NCI-H1417 (cell line): ENCODE data around the gene PTH2.

Experiments
- DNase-seq, 3 experiments: peaks; one replicate each; lab custom pipeline; 2025; lab: John Stamatoyannopoulos, UW

Gene PTH2

GRCh38 chr19:49430678-49431329 lies 7.6 kb upstream of the PTH2 start:
- peak in 1 of 3 experiments; percentile 18 for DNase-seq

GRCh38 chr19:49430172-49430677 lies 7.0 kb upstream of the PTH2 start:
- peak in 1 of 3 experiments; percentile 83 for DNase-seq

GRCh38 chr19:49428547-49429451 lies 5.6 kb upstream of the PTH2 start:
- no peak for DNase-seq

- DNase-seq, result peak in 2 of 3 experiments; percentile 36 to 51
Observed at GRCh38 chr19:49427855-49428546, 4.8 kb upstream of the PTH2 start.

GRCh38 chr19:49427339-49427738 lies 4.1 kb upstream of the PTH2 start:
- DNase-seq, result no peak

GRCh38 chr19:49425922-49426592 lies 2.8 kb upstream of the PTH2 start:
- DNase-seq, result peak in 2 of 3 experiments; percentile 4 to 91

GRCh38 chr19:49425178-49425577 lies 1.9 kb upstream of the PTH2 start, which contains the start of gene GFY:
Gene GFY (plus strand): TSS chr19:49425388. CDS start chr19:49426431, 1,043 bp downstream.
- no peak for DNase-seq

- DNase-seq, result no peak
Observed at GRCh38 chr19:49423985-49424303, 703 bp upstream of the PTH2 start.

GRCh38 chr19:49422407-49423070 lies 702 bp downstream of the PTH2 start:
- DNase-seq, result peak; percentile 61 to 68 (median 64)

GRCh38 chr19:49421878-49422202 lies 1.4 kb downstream of the PTH2 start:
- no peak for DNase-seq

- DNase-seq, result peak; percentile 74 to 97 (median 91)
Observed at GRCh38 chr19:49421039-49421877, 2.0 kb downstream of the PTH2 start.

GRCh38 chr19:49420227-49420626 lies 3.0 kb downstream of the PTH2 start:
- no peak for DNase-seq

GRCh38 chr19:49419173-49419572 lies 4.1 kb downstream of the PTH2 start:
- DNase-seq, result no peak

- no peak for DNase-seq
Observed at GRCh38 chr19:49418511-49418910, 4.7 kb downstream of the PTH2 start.

GRCh38 chr19:49417088-49417487 lies 6.2 kb downstream of the PTH2 start:
- DNase-seq, result no peak

- DNase-seq, result no peak
Observed at GRCh38 chr19:49415810-49416200, 7.4 kb downstream of the PTH2 start.

- DNase-seq, result no peak
Observed at GRCh38 chr19:49415102-49415809, 8.0 kb downstream of the PTH2 start.

- no peak for DNase-seq
Observed at GRCh38 chr19:49414256-49414655, 9.0 kb downstream of the PTH2 start.

GRCh38 chr19:49413348-49413747 lies 9.9 kb downstream of the PTH2 start:
- DNase-seq, result peak in 2 of 3 experiments; percentile 24 to 54
